ENCODE data around the gene STRN3.

GRCh38 chr14:30994681-30995620 is 31.2 kb downstream of the STRN3 start:
- TF ChIP-seq CTCF (IDR thresholded peaks at IDR 0.05): no peak
- no peak for TF ChIP-seq EZH2 (IDR thresholded peaks at IDR 0.05; ENCODE audit: borderline replicate concordance, insufficient read depth, low read depth, low read length, poor library complexity, severe bottlenecking)

Measured in B cell (primary cell).